GM19438 (cell line): ENCODE measurements around the gene RPN2.

ENCODE experiments used
- ATAC-seq: cut with Tn5 transposase; IDR thresholded peaks from one replicate; pipeline ENCODE4 v1.9.1; 2021; ENCODE audit warnings: low read depth; ENCODE audit not compliant: unreplicated experiment

The RPN2 gene

GRCh38 chr20:37179683-37180524, 774 bp downstream of the RPN2 start:
- ATAC-seq: no peak

DNA sequence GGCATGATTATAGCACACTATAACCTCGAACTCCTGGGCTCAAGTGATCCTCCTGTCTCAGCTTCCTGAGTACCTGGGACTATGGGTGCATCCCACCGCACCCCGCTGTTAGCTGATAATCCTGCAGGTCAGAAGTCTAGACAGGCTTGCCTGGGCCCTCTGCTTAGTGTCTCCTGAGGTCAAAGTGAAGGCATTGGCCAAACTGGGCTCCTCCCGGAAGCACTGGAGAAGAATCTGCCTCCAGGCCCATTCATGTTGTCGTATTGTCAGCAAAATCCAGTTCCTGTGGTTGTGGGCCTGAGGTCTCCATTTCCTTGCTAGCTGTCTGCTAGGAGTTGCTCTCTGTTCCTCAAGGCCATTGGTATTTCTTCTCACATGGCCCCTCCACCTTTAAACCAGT, 6.6 kb downstream of the RPN2 start:
- no peak for ATAC-seq

- ATAC-seq: no peak
Observed at GRCh38 chr20:37188787-37189186, 9.7 kb downstream of the RPN2 start.

GRCh38 chr20:37189416-37190016, 10.4 kb downstream of the RPN2 start:
- no peak for ATAC-seq

DNA sequence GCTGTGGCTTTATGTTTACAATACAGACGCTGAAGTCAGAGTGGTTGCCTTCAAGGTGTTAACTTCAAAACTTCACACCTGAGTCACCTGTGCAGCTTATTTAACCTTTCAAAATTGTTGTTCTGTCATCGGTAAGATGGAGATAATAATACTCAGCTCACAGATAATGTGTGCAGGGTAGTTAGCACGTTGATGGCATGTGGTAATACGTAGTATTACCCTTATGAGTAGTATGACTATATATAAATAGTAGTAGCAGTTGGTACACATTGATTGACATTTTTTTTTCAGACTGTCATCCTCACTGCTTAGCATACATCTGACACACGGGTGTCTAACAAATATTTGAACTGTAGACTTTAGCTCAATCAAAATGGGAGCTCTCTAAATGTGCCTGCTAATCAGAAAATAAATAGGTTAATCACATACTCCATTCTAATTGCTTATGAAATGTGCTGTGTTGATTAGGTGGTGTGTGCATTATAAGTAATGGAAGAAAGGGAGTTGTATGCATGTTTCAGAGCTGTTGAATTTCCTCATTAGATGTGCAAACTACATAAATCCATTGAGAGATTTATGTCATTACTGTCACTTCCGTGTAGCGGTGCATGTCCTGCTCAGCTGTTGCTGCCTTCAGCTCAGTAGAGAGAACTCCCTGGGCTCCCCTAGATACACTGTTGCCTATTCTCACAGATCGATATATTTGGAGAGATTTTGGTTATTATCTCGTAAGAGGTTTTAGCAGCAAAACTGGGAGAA, 11.4 kb downstream of the RPN2 start:
- no peak for ATAC-seq

DNA sequence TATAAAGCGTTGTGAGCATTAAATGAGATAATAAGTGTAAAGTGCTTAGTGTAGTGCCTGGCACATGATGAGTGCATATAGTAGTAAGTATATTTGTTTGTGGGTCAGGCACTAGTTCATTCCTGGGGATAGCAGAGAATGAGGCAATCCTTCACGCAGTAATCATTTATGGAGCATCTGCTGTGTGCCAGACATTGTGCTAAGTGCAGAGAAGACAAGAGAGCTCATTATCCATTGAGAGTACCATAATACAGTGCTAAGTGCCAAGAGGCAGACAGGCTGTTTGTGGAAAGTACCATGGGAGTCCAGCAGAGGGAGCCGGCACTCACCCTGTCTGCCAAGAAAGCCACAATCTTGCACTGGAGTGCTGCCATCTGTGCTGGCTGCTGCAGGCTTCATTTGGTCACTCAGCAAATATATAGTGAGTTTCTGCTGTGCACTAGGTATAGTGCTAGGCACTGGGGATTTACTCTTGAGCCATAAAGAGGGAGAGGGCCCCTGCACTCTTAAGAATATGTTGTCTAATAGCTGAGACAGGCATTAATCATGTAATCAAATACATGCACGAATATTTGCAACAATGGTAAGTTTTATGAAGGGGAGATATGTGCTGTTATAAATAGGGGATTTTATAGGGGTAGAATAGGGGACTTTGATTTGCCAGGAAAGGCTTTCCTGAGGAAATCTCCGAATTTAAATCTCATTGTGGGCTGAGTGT, 13.2 kb downstream of the RPN2 start:
- no peak for ATAC-seq

DNA sequence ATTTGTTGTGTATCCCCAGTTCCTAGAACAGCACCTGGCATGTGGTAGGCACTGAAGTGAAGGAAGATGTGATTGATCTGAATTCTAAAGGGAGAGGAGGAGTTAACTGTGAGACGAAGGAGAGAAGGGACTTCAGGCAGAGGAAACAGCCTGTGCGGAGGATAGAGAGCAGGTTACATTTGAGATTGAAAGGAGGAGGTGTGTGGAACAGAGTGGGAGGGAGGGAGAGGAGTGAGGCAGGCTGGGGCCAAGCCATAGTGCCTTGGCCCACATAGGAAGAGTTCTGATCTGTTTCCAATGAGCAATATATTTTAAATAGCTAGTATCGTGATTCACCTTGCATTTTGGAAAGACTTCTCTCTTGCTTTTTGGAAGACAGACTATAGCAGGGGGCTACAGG, 14.1 kb downstream of the RPN2 start:
- no peak for ATAC-seq

- no peak for ATAC-seq
Observed at GRCh38 chr20:37193821-37194220, 14.7 kb downstream of the RPN2 start.

GRCh38 chr20:37194621-37195417, 15.7 kb downstream of the RPN2 start:
- no peak for ATAC-seq

GRCh38 chr20:37198932-37199660, 20.0 kb downstream of the RPN2 start:
- no peak for ATAC-seq

DNA sequence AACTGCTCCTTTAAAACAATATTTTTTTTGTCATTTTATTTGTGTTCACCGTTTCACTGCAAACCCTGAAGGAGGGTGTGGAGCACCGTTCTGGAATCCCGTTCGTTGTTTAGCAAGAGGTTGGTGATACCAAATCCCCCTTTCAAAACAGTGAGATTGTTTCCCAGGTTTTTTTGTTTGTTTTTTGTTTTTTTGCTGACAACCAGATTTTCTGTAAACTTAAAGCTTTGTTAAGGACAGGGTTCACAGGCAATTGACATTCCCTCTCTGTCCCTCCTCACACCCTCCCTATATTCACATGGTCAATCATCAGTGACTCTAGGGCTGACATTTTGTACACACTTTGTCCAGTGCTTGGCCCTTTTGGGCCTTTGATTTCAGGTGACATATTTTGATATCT, 21.2 kb downstream of the RPN2 start:
- ATAC-seq: no peak

- ATAC-seq: no peak
Observed at GRCh38 chr20:37200926-37201826, 22.0 kb downstream of the RPN2 start.

DNA sequence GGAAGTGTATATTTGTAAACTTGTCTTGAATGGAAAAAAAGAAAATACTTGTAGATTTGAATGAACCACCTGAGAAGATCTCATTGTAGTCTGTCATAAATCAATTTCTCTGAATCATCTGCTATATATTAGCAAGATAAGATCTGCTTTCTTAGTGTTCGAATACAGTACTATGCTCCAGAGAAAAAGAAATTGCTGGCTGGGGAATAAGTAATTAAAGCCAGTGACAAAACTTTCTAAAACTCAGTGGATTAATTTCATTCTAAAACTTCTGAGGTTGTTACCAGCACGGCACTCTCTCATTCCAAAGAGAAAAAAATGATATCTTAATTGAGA, 22.7 kb downstream of the RPN2 start:
- ATAC-seq: no peak

DNA sequence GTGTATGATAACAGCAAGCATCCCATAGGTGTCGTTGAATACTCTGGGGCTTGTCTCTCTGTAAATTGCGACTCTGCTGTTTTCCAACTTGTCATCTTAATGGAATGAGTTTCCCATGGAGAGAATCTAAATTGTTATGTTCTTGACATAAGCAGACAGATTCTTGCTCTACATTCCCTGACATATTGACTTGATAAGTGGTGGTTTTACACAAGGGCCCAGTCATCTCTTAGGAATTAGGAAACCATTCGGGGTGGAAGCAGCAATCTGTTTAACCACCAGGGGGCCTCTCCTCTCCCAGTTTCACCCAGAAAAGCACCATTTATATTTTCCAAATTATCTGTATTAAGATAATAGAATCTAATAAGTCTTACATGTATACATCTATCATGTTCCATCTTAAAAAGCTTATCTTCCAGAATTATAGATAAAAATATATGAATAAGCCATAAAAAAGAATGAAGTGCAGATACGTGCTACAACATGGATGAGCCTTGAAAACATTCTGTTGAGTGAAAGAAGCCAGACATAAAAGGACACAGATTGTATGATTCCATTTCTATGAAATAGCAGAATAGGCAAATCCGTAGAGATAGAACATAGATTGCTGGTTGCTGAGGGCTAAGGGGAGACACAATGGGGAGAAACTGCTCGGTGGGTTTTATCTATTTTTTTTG, 23.3 kb downstream of the RPN2 start:
- no peak for ATAC-seq

GRCh38 chr20:37204056-37204455, 24.9 kb downstream of the RPN2 start:
- no peak for ATAC-seq

GRCh38 chr20:37205130-37205529, 26.0 kb downstream of the RPN2 start:
- no peak for ATAC-seq

DNA sequence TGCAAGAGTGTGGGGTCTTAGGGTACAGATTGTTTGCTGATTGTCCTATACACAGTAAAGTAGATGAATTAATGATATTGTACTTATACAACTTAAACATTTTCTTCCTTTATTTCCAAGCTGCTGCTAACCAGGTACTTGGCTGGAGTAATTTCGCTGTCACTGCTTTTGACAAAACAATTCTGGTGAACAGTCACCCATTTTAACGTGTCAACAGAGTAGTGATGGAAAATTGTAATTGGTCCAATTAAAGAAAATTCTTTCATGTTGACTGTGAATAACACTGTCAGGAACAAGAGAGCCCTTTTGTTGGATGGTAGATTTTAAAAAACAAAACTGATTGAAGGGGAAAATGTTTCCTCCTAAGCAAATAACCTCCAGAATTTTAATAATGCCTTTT, 26.7 kb downstream of the RPN2 start:
- ATAC-seq: no peak

- ATAC-seq: no peak
Observed at GRCh38 chr20:37207171-37207570, 28.0 kb downstream of the RPN2 start.
